Keratinocyte (primary cell): Measurements from ENCODE around the gene DLEC1. TPM values are rescaled to one million over a fixed set of nuclear protein-coding genes. Genes with fewer than 3 reads are reported as not detected.

Source experiments
- DNase-seq: peaks from one replicate; pipeline ENCODE4 v3.0.0-alpha.2; 2011; ENCODE audit warnings: low read depth, missing footprints, low spot score
- FAIRE-seq: peaks from 2 replicates; lab custom pipeline; 2011; peaks lifted over from hg19 to GRCh38; lab: Jason Lieb, UNC
- H2AFZ ChIP-seq: 2 replicates; pipeline ENCODE4 v1.6.0; 2012; ENCODE audit warnings: low read length, control low read depth, inconsistent platforms; ENCODE audit not compliant: control insufficient read depth
- H3K27ac ChIP-seq: 2 replicates; pipeline ENCODE4 v1.5.1; 2011; ENCODE audit warnings: low read length; ENCODE audit not compliant: control insufficient read depth, insufficient read depth
- H3K27me3 ChIP-seq: 3 replicates; pipeline ENCODE4 v1.6.0; 2011; ENCODE audit warnings: low read length; ENCODE audit not compliant: control insufficient read depth, insufficient read depth; ENCODE audit errors: extremely low read depth
- H3K36me3 ChIP-seq, 2 experiments: 2 replicates in 1 of 2; 3 replicates in 1 of 2; pipeline ENCODE4 v1.5.1; 2011; ENCODE audit warnings: low read length in 2 of 2, mild to moderate bottlenecking in 1 of 2; ENCODE audit not compliant: control insufficient read depth in 2 of 2, insufficient read depth in 2 of 2; ENCODE audit errors: extremely low read depth in 1 of 2
- H3K4me1 ChIP-seq: 3 replicates; pipeline ENCODE4 v1.5.1; 2011; ENCODE audit warnings: low read length; ENCODE audit not compliant: control insufficient read depth, insufficient read depth; ENCODE audit errors: extremely low read depth
- H3K4me2 ChIP-seq: 3 replicates; pipeline ENCODE4 v1.6.0; 2011; ENCODE audit warnings: low read depth, low read length; ENCODE audit not compliant: control insufficient read depth, insufficient read depth; ENCODE audit errors: extremely low read depth
- H3K4me3 ChIP-seq, 3 experiments: fragments of 200-600 bp in 1 of 3; sonication (generic) in 1 of 3; 2 replicates in 2 of 3; 3 replicates in 1 of 3; pipeline ENCODE4 v1.5.1; 2011 to 2016; ENCODE audit warnings: low read length in 3 of 3, mild to moderate bottlenecking in 3 of 3, control low read depth in 2 of 3, inconsistent platforms in 1 of 3, low read depth in 1 of 3, mixed read lengths in 1 of 3, mixed run types in 1 of 3, moderate library complexity in 1 of 3; ENCODE audit not compliant: control insufficient read depth in 2 of 3, insufficient read depth in 2 of 3; ENCODE audit errors: extremely low read depth in 1 of 3
- H3K79me2 ChIP-seq: 2 replicates; pipeline ENCODE4 v1.6.0; 2012; ENCODE audit warnings: low read length; ENCODE audit not compliant: control insufficient read depth, insufficient read depth
- H3K9ac ChIP-seq: 3 replicates; pipeline ENCODE4 v1.6.0; 2011; ENCODE audit warnings: low read length; ENCODE audit not compliant: control insufficient read depth, insufficient read depth; ENCODE audit errors: extremely low read depth
- H3K9me1 ChIP-seq: 3 replicates; pipeline ENCODE4 v1.6.0; 2011; ENCODE audit warnings: low read length; ENCODE audit not compliant: control insufficient read depth, insufficient read depth; ENCODE audit errors: extremely low read depth
- H3K9me3 ChIP-seq: 2 replicates; pipeline ENCODE4 v1.5.1; 2012; ENCODE audit warnings: low read depth, low read length; ENCODE audit not compliant: control insufficient read depth
- H4K20me1 ChIP-seq: 3 replicates; pipeline ENCODE4 v1.6.0; 2011; ENCODE audit warnings: low read length; ENCODE audit not compliant: control insufficient read depth, insufficient read depth; ENCODE audit errors: extremely low read depth
- CTCF ChIP-seq, 3 experiments: IDR thresholded peaks in 1 of 3; conservative IDR thresholded peaks in 1 of 3; optimal IDR thresholded peaks in 1 of 3; 2 replicates in 2 of 3; 3 replicates in 1 of 3; pipeline versions ENCODE3 to v1.5.1; 2011; ENCODE audit warnings: low read length in 3 of 3, mild to moderate bottlenecking in 3 of 3, moderate library complexity in 2 of 3, control low read depth in 1 of 3, inconsistent platforms in 1 of 3; ENCODE audit not compliant: insufficient read depth in 2 of 3; ENCODE audit errors: extremely low read depth in 1 of 3
- EZH2 ChIP-seq: IDR thresholded peaks from one replicate; pipeline ENCODE4 v1.6.1; 2012; ENCODE audit warnings: inconsistent platforms, mild to moderate bottlenecking, low read length, moderate library complexity
- dilution Hi-C: fragments of 300-500 bp; cut with MboI; formaldehyde crosslinking; loops from one replicate; pipeline ENCODE4 v1.7.0; 2020; ENCODE audit warnings: low sequenced_read_pairs; ENCODE audit not compliant: extremely low pct_ligation_motif_present
- polyA plus RNA-seq, 5 experiments: library from polyadenylated mRNA; depleted of rRNA in 3 of 5; stranded (reverse) in 3 of 5; stranded (forward) in 1 of 5; unstranded in 1 of 5; fragments of >200 nt; gene quantifications; 1 replicate in 1 of 5; 2 replicates in 3 of 5; 3 replicates in 1 of 5; pipeline versions ENCODE4 v1.2.1 to v1.2.3, GENCODE V29; 2011 to 2012; ENCODE audit warnings: missing spikeins in 2 of 5, low read depth in 1 of 5, low replicate concordance in 1 of 5

DLEC1 gene
- polyA plus RNA-seq, 1 donor (not counting 4 experiments of a cell fraction or from before 2014, with no cell fraction given): not detected

GRCh38 chr3:37993067-37993455 lies 45.9 kb upstream of the DLEC1 start:
- Histone ChIP-seq H3K4me1 (peaks cover 19% of the 10 kb centered on the region), H3K36me3 (no peaks in the 10 kb centered on the region), H3K4me3 (no peak overlapping the region), H3K9ac (no peak overlapping the region), H3K9me1 (no peaks in the 10 kb centered on the region), H2AFZ (no peak overlapping the region), H3K79me2 (no peaks in the 10 kb centered on the region), H3K27ac (peak overlapping the region; percentile 8), H3K9me3 (no peaks in the 10 kb centered on the region), H3K4me2 (peak overlapping the region; percentile 55), H3K27me3 (no peaks in the 10 kb centered on the region), H4K20me1 (no peaks in the 10 kb centered on the region)
- no peak for DNase-seq
- dilution Hi-C loops: no loop called here
- TF ChIP-seq EZH2: no peak
- TF ChIP-seq CTCF (optimal IDR thresholded peaks at IDR 0.05 in 1 of 3, IDR thresholded peaks at IDR 0.05 in 1 of 3, conservative IDR thresholded peaks at IDR 0.05 in 1 of 3; ENCODE audit: extremely low read depth in 1 of 3, insufficient read depth in 2 of 3, low read length in 3 of 3): no peak
- FAIRE-seq: no peak

DNA sequence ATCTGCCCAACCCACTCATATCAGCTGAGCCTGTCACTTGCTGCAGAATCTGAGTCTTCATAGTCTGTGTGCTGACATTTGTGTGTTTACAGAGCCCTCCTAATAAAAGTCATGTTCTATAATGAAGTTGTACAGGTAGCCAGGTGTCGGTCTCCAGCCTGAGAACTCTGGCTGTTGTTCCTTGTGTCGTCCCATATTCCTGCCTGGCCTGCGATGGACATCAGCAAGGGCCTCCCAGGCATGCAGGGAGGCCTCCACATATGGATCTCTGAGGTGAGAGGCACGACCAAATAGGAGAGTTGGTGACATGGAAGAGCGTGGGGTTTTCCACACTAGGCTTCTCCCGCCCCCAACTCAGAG lies 45.6 kb upstream of the DLEC1 start:
- no peak for FAIRE-seq
- H3K4me2 ChIP-seq: peak overlapping the region; percentile 55
- no peaks in the 10 kb centered on the region for H3K36me3 ChIP-seq
- TF ChIP-seq CTCF (optimal IDR thresholded peaks at IDR 0.05 in 1 of 3, IDR thresholded peaks at IDR 0.05 in 1 of 3, conservative IDR thresholded peaks at IDR 0.05 in 1 of 3; ENCODE audit: extremely low read depth in 1 of 3, insufficient read depth in 2 of 3, low read length in 3 of 3) (no peak), EZH2 (no peak)
- H3K4me1 ChIP-seq: peaks cover 23% of the 10 kb centered on the region
- H4K20me1 ChIP-seq: no peaks in the 10 kb centered on the region
- H3K79me2 ChIP-seq: no peaks in the 10 kb centered on the region
- H3K9me1 ChIP-seq: no peaks in the 10 kb centered on the region
- DNase-seq: no peak
- dilution Hi-C loops: no loop called here
- H3K4me3 ChIP-seq: peak overlapping the region in 2 of 3 experiments; percentile 62 to 76
- H3K9ac ChIP-seq: peak overlapping the region; percentile 76
- H2AFZ ChIP-seq: peak overlapping the region; percentile 95
- H3K27me3 ChIP-seq: no peaks in the 10 kb centered on the region
- no peaks in the 10 kb centered on the region for H3K9me3 ChIP-seq
- peak overlapping the region; percentile 64 for H3K27ac ChIP-seq
